Neural progenitor cell (in vitro differentiated cells): Measurements from ENCODE around the gene TECTA.

Experiments used
- EZH2phosphoT487 ChIP-seq: fragments of 200-600 bp; sonication (generic); IDR thresholded peaks from 2 replicates; pipeline ENCODE4 v1.6.1; 2017; ENCODE audit warnings: antibody characterized with exemption
- TF ChIP-seq, protein P1 (sequence below): fragments of 200-600 bp; sonication (generic); IDR thresholded peaks from 2 replicates; pipeline ENCODE4 v1.5.1; 2017; ENCODE audit warnings: antibody characterized with exemption, mild to moderate bottlenecking

DNA sequence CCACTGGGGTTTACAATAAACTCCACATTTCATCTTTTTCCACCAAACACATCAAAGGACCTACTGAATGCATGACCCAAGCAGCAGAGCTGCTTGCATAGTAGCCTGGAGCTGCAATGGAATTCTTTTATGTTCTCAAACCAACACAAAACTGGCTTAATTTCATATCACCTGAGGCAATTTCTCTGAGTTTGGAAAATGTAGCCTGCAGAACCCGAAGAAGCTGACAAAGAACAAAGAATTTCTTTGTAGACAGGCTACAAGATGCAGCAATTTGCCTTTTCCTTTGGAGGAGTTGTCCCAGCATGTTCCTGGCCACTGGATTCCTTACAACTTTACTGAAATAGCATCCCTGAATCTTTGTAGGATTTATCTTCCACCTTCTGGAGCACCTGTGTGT is 5.5 kb upstream of the TECTA start:
- TF ChIP-seq, protein P1, sequence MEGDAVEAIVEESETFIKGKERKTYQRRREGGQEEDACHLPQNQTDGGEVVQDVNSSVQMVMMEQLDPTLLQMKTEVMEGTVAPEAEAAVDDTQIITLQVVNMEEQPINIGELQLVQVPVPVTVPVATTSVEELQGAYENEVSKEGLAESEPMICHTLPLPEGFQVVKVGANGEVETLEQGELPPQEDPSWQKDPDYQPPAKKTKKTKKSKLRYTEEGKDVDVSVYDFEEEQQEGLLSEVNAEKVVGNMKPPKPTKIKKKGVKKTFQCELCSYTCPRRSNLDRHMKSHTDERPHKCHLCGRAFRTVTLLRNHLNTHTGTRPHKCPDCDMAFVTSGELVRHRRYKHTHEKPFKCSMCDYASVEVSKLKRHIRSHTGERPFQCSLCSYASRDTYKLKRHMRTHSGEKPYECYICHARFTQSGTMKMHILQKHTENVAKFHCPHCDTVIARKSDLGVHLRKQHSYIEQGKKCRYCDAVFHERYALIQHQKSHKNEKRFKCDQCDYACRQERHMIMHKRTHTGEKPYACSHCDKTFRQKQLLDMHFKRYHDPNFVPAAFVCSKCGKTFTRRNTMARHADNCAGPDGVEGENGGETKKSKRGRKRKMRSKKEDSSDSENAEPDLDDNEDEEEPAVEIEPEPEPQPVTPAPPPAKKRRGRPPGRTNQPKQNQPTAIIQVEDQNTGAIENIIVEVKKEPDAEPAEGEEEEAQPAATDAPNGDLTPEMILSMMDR: no peak
- TF ChIP-seq EZH2phosphoT487: no peak
